Heart right ventricle (tissue), 16 donors: Measurements from ENCODE around the gene B4GALT2. TPM values are rescaled to one million over a fixed set of nuclear protein-coding genes. Genes with fewer than 3 reads are reported as not detected.

Source experiments
- ATAC-seq, 8 donors: fragments of 200-7000 bp; cut with Tn5 transposase; one replicate each; pipeline ENCODE4 v1.9.1; 2020; ENCODE audit warnings: mild to moderate bottlenecking in 8 of 8, moderate library complexity in 8 of 8, moderate number of reproducible peaks in 1 of 8
- DNase-seq, 2 donors: peaks; one replicate each; pipeline ENCODE4 v3.0.0-alpha.2; 2020
- H3K27ac ChIP-seq, 10 donors: fragments of 200-600 bp; sonication (generic) in 2 of 10; one replicate each; pipeline versions ENCODE4 v1.5.0 to v1.8.0; 2020 to 2022; ENCODE audit warnings: mild to moderate bottlenecking in 3 of 10
- H3K27me3 ChIP-seq, 7 donors: fragments of 200-600 bp; one replicate each; pipeline ENCODE4 v1.8.0; 2021 to 2022; ENCODE audit warnings: mild to moderate bottlenecking in 2 of 7
- H3K36me3 ChIP-seq, 9 donors: fragments of 200-600 bp; sonication (generic) in 1 of 9; one replicate each; pipeline versions ENCODE4 v1.5.0 to v1.8.0; 2020 to 2022; ENCODE audit warnings: mild to moderate bottlenecking in 2 of 9
- H3K4me1 ChIP-seq, 9 donors: fragments of 200-600 bp; sonication (generic) in 1 of 9; one replicate each; pipeline versions ENCODE4 v1.5.0 to v1.8.0; 2020 to 2022; ENCODE audit warnings: mild to moderate bottlenecking in 4 of 9
- H3K4me3 ChIP-seq, 10 donors: fragments of 200-600 bp; sonication (generic) in 2 of 10; one replicate each; pipeline versions ENCODE4 v1.5.0 to v1.8.0; 2020 to 2022; ENCODE audit warnings: mild to moderate bottlenecking in 7 of 10, moderate library complexity in 2 of 10
- H3K9me3 ChIP-seq, 11 donors: fragments of 200-600 bp in 10 of 11; sonication (generic) in 2 of 11; one replicate each; pipeline versions ENCODE4 v1.5.0 to v1.8.0; 2013 to 2022; ENCODE audit warnings: mild to moderate bottlenecking in 2 of 11, control low read depth in 1 of 11, moderate library complexity in 1 of 11
- WGBS, 2 donors: extraction: QIAGEN DNeasy Blood & Tissue Kit; methylation state at CpG; one replicate each; pipeline ENCODE4 v1.1.7; 2013; ENCODE audit warnings: inconsistent platforms in 1 of 2; 5-methylcytosine and 5-hydroxymethylcytosine counted together
- intact Hi-C, 10 donors: fragments of 100-400 bp; cut with DNase I; formaldehyde crosslinking; loops; one replicate each; pipeline versions ENCODE4 v1.11.1 to v1.14.2; 2022
- polyA plus RNA-seq, 2 donors: library from polyadenylated mRNA; stranded (reverse); fragments of 200-250 nt; gene quantifications; one replicate each; pipeline ENCODE4 v1.2.3, GENCODE V29; 2013
- total RNA-seq, 10 donors: library from RNA; stranded (reverse); fragmentation: NEBNext Ultra II Directional in 3 of 10; extraction: Animal tissue kit (Norgen Biotek cat#: 25700) in 3 of 10; gene quantifications; one replicate each; pipeline versions ENCODE4 v1.2.1 to v1.2.4, GENCODE V29; 2021 to 2023
- TF ChIP-seq, protein P1 (sequence below), 9 donors: fragments of 200-600 bp; sonication (generic) in 2 of 9; IDR thresholded peaks; one replicate each; pipeline versions ENCODE4 v1.5.0 to v1.8.0; 2021 to 2022; ENCODE audit warnings: antibody characterized with exemption in 9 of 9, mild to moderate bottlenecking in 5 of 9, moderate library complexity in 1 of 9
- donor health status: Arrhythmogenic right ventricular cardiomyopathy.
- donor health status: ischemic (EF 13 %, LVEDD 7.1; RV severe dilation, severe dysfunction).
- donor health status: healthy with polysubstance abuse.
- donor health status: DM: no; HTN: yes; CAD: no.
- donor health status: DM: no; HTN: no; CAD: no.
- donor health status: ischemic (EF 25% LVEDD 6.9; RV normal size, moderate dysfunction).
- donor health status: ischemic (EF 25% LVEDD 5.7; RV mildly dilated, moderate dysfunction).
- donor health status: healthy.
- donor health status: DM: yes; HTN: yes; CAD: no.
- donor health status: Ischemic cardiomyopathy.
- donor health status: ischemic (EF 35%, LVEDD 5.7; RV mildly dilated, moderate dysfunction).
- donor health status: nonischemic (EF 11% LVEDD 7.7; RV severe dilation, severe dysfunction).
- donor health status: DM: yes; HTN: yes; CAD: no.
- donor health status: PGD.
- donor health status: ischemic (EF 29% LVEDD 5.4; RV normal size, mild dysfunction).
- donor health status: nonischemic (EF 23%, LVEDD 6.1; RV moderate dilation, normal function).

B4GALT2 gene
- total and polyA plus RNA-seq, 12 donors, result 25.4 to 50.8 (median 38.6) TPM

DNA sequence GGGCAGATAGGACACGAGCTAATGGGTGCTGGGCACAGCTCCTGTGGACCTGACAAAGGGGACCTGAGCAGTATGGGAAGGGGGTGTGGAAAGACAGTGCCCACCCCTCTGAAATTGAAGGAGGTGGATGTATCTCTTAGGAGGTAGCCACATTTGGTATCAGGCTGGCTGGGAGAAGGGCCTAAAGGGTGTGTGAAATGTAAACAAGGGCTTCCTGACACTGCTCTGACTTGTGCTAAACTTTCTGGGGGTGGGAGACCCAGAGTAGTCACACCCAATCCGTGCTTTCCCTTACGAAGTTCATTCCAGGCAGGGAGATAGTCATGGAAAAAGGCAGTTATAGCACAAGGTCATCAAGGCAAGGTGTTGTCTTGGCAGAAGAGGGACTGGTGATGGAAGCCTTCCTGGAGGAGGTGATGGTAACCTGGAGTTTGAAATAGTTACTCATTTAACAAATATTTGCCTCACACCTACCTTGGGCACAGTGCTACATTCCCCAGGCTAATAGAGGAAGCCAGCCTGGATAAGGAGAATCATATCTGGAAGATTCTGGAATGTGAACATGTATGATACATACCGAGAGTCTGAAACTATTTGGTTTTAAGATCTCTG is 7.1 kb downstream of the B4GALT2 start:
- intact Hi-C loops, result no loop called here
- no peak overlapping the region for H3K27ac ChIP-seq
- H3K4me3 ChIP-seq, result no peak overlapping the region
- peaks cover 4 to 8% (median 6%) of the 10 kb centered on the region in 9 donors for H3K4me1 ChIP-seq
- TF ChIP-seq, protein P1, sequence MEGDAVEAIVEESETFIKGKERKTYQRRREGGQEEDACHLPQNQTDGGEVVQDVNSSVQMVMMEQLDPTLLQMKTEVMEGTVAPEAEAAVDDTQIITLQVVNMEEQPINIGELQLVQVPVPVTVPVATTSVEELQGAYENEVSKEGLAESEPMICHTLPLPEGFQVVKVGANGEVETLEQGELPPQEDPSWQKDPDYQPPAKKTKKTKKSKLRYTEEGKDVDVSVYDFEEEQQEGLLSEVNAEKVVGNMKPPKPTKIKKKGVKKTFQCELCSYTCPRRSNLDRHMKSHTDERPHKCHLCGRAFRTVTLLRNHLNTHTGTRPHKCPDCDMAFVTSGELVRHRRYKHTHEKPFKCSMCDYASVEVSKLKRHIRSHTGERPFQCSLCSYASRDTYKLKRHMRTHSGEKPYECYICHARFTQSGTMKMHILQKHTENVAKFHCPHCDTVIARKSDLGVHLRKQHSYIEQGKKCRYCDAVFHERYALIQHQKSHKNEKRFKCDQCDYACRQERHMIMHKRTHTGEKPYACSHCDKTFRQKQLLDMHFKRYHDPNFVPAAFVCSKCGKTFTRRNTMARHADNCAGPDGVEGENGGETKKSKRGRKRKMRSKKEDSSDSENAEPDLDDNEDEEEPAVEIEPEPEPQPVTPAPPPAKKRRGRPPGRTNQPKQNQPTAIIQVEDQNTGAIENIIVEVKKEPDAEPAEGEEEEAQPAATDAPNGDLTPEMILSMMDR (IDR thresholded peaks at IDR 0.05), result no peak
- ATAC-seq (no peak), DNase-seq (no peak)
- H3K9me3 ChIP-seq, result no peaks in the 10 kb centered on the region
- WGBS, 2 donors, result 86 to 89% methylated on average over 4 of the region's 4 CpGs
- peaks cover 0 to 19% (median 0%) of the 10 kb centered on the region in 9 donors for H3K36me3 ChIP-seq
- no peaks in the 10 kb centered on the region for H3K27me3 ChIP-seq

DNA sequence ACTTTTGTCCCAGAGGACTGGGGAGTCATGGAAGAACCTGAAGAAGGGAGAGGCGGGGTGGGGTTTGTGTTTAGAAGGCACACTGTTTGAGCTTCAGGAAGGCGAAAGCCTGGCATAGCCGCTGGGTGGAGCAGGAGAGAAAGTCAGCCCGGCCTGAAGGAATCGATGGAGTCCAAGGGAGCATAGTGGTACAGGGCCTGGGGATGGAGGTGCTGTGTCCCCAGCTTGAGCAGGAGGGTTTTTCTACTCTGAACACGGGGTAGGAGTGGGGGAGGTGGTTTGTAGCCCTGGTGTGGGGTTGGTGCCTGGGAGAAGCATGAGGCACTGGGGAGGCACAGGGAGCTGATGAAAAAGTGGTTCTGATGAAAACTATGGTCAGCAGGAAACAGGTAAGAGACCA is 7.7 kb downstream of the B4GALT2 start:
- TF ChIP-seq, protein P1 (IDR thresholded peaks at IDR 0.05), result no peak
- Histone ChIP-seq H3K4me3 (no peak overlapping the region), H3K36me3 (peaks cover 0 to 17% (median 0%) of the 10 kb centered on the region in 9 donors), H3K9me3 (no peaks in the 10 kb centered on the region), H3K4me1 (peaks cover 5 to 10% (median 8%) of the 10 kb centered on the region in 9 donors), H3K27me3 (no peaks in the 10 kb centered on the region), H3K27ac (no peak overlapping the region)
- ATAC-seq, result no peak
- WGBS, 2 donors, result 71 to 82% methylated on average over 6 of the region's 6 CpGs
- no peak for DNase-seq
- intact Hi-C loops, result no loop called here

DNA sequence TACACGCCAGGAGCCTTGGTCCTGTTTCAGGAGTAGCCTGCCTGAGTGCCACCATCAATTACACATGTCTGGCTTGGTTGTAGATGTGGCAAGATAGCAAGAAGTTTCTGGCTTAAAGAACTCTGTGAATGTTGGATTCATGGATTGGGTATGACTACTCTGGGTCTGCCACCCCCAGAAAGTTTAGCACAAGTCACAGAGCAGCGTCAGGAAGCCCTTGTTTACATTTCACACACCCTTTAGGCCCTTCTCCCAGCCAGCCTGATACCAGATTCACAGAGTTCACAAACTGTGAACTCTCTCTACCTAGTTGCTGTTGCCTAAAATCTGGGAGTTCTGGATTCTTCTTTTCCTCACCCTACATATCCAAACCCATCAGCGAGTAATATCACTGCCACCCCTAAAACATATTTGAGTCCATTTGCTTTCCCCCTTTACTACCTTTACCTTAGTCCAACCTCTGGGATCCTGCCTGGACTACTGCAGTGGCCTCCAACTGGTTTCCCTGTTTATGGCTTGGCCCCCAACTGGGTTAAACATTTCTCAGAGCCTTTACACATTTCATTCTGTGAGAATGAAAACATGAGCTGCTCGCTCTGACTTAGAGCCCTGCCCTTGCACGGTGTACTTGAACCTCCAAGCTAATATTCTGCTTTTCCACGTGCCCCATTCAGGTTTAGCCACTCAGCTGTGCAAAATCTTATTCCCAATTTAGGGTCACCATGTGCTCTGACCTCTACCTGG is 8.3 kb downstream of the B4GALT2 start:
- Histone ChIP-seq H3K36me3 (peaks cover 0 to 17% (median 0%) of the 10 kb centered on the region in 9 donors), H3K4me3 (no peak overlapping the region), H3K9me3 (no peaks in the 10 kb centered on the region), H3K4me1 (peaks cover 5 to 16% (median 8%) of the 10 kb centered on the region in 9 donors), H3K27ac (no peak overlapping the region), H3K27me3 (no peaks in the 10 kb centered on the region)
- ATAC-seq, result no peak
- intact Hi-C loops, result no loop called here
- no peak for DNase-seq
- TF ChIP-seq, protein P1 (IDR thresholded peaks at IDR 0.05), result no peak
- WGBS, 2 donors, result 87% methylated on average over 6 of the region's 6 CpGs

DNA sequence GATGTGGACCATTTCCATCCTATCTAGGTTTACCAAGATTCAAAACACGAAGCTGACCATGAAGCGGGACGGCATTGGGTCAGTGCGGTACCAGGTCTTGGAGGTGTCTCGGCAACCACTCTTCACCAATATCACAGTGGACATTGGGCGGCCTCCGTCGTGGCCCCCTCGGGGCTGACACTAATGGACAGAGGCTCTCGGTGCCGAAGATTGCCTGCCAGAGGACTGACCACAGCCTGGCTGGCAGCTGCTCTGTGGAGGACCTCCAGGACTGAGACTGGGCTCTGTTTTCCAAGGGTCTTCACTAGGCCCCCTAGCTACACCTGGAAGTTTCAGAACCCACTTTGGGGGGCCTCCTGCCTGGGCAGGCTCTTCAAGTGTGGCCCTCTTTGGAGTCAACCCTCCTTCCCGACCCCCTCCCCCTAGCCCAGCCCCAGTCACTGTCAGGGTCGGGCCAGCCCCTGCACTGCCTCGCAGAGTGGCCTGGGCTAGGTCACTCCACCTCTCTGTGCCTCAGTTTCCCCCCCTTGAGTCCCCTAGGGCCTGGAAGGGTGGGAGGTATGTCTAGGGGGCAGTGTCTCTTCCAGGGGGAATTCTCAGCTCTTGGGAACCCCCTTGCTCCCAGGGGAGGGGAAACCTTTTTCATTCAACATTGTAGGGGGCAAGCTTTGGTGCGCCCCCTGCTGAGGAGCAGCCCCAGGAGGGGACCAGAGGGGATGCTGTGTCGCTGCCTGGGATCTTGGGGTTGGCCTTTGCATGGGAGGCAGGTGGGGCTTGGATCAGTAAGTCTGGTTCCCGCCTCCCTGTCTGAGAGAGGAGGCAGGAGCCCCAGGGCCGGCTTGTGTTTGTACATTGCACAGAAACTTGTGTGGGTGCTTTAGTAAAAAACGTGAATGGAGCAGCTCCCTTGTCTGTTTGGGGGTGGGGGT is 11.5 kb downstream of the B4GALT2 start:
- Histone ChIP-seq H3K36me3 (peaks cover 0 to 14% (median 0%) of the 10 kb centered on the region in 9 donors), H3K4me1 (peaks cover 5 to 17% (median 8%) of the 10 kb centered on the region in 9 donors), H3K4me3 (peak overlapping the region in 9 of 10 donors; percentile 48 to 82 (median 71)), H3K9me3 (no peaks in the 10 kb centered on the region), H3K27me3 (no peaks in the 10 kb centered on the region), H3K27ac (peak overlapping the region in 7 of 10 donors; percentile 7 to 82 (median 62))
- ATAC-seq (peak in 2 of 8 donors; percentile 2 to 4), DNase-seq (no peak)
- WGBS, 2 donors, result 73 to 75% methylated on average over 19 of the region's 19 CpGs
- TF ChIP-seq, protein P1 (IDR thresholded peaks at IDR 0.05), result no peak
- intact Hi-C loops, result loop anchor here in 1 of 10 donors (10.0 kb wide), 1 partner anchor 224 kb away; the partner anchor contains the start of gene DMAP1
